NCI-H345 treated with DMSO at 0.1 percent for 48 hours (cell line): Measurements from ENCODE around the gene NR5A2.
A peak's percentile ranks its signal among the peaks of the same experiment; 100 is the strongest.

Experiments
- DNase-seq: peaks from one replicate; lab custom pipeline; 2025; ENCODE audit not compliant: unreplicated experiment; lab: John Stamatoyannopoulos, UW

The NR5A2 gene

DNA sequence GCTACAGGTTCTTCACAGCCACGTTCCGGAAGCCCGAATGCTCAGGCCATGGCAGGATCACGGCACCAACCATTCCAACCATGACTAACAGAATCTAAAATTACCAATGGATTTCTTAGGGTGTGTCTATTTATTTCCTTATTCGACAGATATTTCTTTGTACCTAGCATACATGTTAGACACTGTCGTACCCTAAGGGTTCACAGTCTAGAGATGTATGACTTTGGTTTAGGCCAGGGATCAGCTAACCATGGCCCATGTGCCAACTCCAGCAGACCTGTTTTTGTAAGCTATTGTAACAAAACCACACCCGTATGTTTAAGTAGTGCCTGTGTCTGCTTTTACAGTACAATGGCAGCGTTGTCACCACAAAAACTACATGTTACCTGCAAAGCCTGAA, 167.0 kb downstream of the NR5A2 start:
- DNase-seq: no peak

DNA sequence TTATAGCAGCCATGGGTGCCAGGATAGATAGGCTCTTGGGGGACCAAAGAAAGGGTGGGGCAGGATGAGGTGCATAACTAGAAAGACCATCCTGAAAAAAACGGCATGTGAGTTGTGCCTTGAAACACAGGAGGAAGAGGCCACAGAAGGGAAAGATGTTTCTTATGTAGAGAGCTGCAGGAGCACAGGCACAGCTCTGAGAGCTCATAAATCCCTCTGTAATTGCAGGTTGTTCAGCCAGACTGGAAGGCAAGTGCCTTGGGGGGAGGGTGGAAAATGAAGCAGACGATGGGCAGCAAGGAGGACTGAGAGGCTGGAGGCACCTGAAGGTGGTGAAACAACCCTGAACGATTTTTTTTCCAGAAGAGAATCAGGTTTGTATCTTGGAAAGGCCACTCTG, 170.7 kb downstream of the NR5A2 start:
- DNase-seq: peak; percentile 27

DNA sequence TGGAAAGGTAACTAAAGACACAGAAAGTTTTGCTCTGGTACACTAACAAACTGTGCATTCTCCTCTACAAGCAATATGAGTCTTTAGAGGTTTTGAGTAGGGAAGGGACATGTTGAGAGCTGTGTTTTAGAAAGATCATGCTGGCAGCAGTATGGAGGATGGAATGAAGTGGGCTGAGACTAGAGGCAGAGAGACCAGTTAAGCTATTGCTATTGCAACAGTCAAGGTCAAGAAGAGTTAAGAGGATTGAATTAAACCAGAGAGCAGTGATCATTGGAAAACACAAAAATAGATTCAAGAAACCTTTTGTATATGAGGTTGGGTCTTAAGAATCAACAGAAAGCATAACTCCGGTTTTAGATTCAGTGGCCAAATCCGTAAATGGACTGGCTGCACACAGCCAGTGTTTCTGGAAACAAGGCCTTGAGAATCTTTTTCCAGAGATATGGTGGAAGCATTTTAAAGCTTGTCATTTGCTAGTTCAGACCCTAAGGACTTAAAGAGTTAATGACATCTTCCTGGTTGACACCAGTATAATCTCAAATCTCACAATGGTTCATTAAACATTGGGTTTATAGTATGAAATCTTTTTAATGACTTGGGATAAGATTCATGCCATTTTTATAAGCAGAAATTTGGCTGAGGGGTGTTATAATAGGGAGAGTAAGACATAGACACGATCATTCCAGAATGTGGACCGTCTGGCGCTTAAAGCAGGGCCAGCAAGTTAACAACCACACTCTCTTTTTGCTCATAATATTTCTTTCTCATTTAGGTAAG, 177.9 kb downstream of the NR5A2 start:
- no peak for DNase-seq

DNA sequence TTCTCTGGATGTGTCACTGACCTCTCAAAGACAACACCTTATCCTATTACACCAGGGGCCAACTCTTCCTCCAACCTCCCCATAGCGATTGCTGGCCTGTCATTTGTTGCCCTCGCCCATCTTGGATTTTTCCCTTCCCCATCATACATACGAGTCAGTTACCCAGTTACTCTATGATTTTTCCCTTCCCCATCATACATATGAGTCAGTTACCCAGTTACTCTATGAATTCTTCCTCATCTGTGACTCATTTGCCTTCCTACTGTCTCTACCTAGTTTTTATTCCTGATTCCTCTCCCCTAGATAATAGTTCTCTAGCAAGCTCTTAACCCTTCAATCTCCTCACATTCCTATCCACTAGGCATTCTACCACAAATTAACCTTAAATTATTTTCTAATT, 178.8 kb downstream of the NR5A2 start:
- DNase-seq: no peak

DNA sequence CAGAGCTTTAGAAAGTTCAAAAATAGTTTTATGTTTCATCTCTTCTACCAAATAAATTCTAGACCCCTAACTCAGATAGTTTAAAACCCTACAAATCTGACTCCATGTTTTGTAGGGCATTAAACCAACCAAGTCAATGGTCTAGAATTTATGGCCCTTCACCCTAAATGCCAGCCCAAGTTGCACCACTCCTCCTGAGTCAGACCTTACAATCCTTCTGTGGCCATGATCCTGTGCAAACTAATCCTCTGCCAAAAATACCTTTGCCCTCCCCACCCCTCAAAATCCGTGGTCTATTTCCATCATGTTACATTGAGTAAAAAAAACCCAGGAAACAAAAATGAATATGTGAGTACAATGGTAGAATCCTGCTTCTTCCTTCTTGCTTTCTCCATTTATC, 179.3 kb downstream of the NR5A2 start:
- DNase-seq: no peak

DNA sequence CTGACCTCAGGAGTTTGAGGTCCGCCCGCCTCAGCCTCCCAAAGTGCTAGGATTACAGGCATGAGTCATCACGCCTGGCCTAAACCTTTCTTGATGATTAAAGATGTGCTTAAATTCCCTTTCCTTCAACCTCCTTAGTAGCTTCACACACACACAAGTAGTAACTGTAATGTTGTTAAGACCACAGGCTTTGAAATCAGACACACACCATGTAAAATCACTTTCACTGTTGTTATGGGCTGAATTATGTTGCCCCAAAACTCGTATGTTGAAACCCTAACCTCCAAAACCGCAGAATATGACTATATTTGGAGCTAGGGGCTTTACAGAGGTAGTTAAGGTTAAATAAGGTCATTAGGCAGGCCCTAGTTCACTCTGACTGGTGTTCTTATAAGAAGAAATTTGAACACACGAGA, 180.2 kb downstream of the NR5A2 start:
- no peak for DNase-seq

DNA sequence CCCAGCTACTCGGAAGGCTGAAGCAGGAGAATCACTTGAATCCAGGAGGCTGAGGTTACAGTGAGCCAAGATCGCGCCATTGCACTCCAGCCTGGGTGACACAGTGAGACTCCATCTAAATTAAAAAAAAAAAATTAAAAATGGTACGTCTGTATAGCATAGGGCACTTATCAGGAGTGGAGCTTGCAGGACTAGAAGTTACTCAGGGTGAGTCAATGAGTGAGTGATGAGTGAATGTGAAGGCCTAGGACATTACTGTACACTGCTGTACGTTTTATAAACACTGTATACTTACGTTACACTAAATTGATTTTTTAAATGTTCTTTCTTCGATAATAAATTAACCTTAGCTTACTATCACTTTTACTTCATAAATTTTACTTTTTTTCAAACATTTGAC, 183.6 kb downstream of the NR5A2 start:
- DNase-seq: no peak

DNA sequence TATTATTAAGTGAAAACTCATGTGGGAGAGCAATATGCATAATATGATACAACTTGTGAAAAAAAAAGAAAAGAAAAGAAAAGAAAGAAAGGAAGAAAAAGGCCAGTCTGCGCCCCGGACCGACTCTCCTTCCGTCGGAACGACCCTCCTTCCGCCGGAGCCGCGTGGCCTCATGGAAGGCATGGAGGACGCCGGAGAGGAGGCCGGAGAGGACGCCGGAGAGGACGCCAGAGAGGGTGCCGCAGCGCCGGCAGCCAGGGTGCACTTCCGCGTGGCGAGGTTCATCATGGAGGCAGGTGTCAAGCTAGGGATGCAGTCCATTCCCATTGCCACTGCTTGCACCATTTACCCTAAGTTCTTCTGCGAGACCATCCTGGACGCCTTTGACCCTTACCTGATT, 185.9 kb downstream of the NR5A2 start:
- DNase-seq: no peak

DNA sequence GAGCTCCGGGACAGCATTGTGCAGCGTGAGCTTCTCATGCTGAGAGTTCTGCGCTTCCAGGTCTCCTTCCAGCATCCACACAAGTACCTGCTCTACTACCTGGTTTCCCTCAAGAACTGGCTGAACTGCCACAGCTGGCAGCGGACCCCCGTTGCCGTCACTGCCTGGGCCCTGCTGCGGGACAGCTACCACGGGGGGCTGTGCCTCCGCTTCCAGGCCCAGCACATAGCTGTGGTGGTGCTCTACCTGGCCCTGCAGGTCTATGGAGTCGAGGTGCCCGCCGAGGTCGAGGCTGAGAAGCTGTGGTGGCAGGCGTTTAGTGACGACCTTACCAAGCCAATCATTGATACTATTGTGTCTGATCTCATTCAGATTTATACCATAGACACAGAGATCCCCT, 186.4 kb downstream of the NR5A2 start:
- DNase-seq: no peak

DNA sequence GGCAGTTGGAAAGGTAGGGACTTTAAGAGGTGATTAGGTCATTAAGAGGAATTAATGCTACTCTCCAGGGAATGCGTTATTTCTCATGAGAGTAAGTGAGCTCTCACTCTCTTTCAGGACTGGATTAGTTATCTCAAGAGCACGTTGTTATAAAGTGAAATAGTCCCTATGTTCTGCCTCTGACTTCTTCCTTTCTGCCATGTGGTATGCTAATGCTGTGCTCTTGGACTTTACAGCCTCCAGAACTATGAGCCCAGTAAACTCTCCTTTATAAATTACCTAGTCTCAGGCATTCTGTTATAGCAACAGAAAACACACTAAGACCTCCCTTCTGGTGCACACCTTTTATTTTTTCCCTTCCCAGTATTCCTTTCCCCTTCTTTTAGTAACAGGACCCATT, 187.8 kb downstream of the NR5A2 start:
- DNase-seq: no peak

DNA sequence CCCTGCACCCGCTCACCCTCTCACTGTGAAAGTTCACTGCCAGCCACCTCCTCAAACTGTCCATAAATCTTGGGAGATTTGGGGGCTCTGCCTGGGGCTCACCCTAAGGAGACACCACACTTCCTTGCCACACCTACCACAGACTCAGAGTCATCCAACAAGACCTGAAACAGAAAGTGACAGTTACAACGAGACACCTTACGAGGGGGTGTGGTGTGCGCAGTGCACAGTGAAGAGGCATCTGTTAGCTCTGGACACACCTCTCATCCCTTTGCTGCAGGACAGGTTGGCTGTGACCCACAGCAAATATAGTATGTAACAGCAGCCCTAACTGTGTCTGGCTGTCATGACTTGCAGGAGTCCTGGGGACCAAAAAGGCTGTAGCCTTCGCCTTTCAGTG, 190.2 kb downstream of the NR5A2 start:
- no peak for DNase-seq

DNA sequence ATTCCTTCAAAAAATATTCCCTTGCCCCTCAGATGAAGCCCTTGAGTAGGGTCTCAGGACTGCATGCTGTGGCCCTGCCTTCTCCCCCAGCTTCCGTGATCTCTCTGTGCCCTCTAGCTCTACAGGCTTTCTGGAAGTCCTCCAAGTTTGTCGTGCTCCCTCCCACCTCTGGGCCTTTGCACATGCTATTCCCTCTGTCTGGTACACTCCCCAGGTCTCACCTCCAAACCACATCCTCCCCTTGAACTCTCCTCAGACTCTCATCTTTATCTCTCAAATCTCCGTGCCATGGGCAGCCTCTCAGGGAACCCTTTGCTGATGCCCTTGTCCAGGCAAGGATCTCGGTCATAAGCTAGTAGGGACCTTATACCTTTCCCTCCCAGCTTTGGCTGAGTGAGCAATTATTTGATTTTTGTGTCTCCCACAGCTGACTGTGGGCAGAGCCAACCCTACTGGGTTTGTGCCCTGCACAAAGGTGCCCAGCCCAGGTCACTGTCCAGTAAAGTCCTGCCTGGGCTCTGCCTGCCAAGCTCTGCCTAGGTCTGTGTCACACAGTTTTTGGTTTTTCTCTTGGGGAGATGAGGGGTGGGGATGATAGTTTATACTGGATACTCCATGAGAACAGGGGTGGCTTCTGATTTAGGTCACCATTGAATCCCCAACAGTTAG, 194.2 kb downstream of the NR5A2 start:
- no peak for DNase-seq

DNA sequence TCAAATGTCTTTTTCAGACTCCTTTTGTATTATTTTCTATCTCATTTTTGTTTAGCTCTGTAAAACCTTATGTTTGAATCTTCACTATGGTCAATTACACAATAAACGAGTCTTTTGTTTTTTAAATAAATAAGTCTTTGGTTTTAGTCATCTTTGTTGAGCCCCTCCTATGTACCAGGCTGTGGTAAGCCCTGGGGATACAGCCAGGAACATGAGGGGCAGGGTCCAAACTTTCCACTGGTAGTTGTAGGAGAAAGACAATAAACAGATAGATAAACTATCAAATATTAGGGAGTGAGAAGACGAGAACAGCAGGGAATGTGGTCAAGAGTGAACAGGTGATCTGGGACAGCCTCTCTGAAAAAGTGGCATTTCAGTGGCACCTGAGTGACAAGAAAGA, 195.7 kb downstream of the NR5A2 start:
- DNase-seq: no peak

DNA sequence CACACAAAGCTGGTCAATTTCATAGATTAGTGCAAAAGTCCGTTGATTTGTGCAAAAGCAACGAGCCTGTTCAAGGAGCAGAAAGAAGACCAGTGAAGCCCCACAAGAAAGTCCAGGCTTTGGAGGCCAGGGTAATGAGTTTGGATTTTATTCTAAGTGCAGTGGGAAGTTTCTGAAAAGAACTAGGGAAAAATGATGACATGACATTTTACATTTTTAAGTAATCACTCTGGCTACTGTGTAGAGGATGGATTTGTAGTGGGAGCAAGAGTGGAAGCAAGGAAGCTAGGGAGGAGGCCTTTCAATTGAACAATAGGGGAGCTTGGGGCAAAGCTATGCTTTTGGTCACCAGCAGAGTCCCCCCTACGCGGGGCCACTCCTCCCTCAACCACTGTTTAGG, 196.1 kb downstream of the NR5A2 start:
- DNase-seq: no peak

DNA sequence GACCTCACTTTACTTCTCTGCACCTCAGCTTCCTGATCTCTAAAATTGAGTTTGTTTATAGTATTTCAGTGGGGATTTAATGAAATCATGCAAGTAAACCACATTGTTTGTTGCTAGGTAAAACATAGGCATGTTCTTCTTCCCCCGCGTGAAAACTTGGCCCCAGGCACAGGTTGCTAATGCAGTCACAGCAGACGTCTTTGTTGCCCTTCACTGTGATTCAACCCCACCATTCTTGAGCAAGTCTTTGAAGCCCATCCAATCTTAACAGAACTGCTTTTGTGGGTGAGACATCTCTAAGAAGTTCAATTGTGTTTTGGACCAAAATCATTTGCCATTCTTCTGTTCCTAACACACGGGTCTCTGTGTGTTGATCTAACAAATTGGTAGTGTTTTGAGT, 196.8 kb downstream of the NR5A2 start:
- DNase-seq: no peak

DNA sequence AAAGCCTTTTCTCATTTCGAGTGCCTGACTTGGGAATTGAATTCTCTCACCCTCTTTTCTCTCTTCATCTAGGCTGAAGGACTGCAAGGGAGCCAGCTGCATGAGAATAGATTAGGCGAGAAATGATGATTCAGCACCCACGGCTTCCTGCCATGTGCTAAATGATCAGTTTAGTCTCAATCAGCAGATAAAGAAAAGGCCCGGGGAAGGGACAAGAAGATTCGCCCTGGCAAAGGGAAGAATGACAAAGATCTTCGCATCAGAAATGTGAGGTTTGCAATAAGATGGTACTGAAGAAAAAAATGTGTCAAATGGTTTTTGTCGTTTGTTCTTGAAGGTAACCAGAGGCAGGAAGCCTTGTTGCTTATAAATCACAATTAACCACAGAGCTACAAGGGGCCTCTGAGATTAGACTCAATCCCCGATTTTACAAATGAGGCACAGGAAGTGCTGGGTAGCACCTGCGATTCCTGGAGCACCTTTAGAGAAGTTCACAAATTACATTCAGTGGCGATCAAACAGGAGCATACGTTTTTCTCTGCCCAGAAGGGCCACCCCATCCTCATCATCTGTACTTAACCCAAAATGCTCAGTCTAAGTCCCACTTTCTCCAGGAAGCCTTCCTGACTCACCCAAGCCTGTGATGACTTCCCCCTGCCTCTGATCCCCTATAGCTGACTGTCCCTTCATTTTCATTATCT, 198.9 kb downstream of the NR5A2 start:
- no peak for DNase-seq

DNA sequence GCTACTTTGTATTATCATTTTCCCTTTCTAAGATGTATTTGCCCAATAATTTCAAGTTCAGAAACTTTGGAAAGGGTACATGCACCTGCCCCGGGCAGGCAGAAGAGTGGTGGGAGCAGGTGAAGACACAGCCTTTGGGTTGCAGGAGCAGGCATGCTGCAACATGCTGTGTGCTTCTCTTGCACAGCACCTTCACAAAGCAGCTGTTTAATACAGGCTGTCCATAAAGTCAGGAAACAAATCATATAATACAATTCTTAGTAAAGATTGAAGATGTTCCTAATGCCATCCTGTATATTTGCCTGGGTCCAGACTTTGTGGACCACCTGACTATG, 199.4 kb downstream of the NR5A2 start:
- peak; percentile 7 for DNase-seq
